OCI-LY3 (cell line): ENCODE results near the gene NR5A1.

Experiments
- H2AFZ ChIP-seq: fragments of 200-600, 300-600 bp; shearing (Covaris generic); 2 replicates; pipeline ENCODE4 v1.6.0; 2014; ENCODE audit warnings: antibody characterized with exemption, low read depth, low read length
- H3K27ac ChIP-seq: fragments of 200-600, 300-600 bp; sonication (generic); 2 replicates; pipeline ENCODE4 v1.5.1; 2014; ENCODE audit warnings: mild to moderate bottlenecking, low read length, moderate library complexity, mixed read lengths
- H3K27me3 ChIP-seq: fragments of 200-600, 300-600 bp; sonication (generic); 2 replicates; pipeline ENCODE4 v1.6.1; 2014; ENCODE audit warnings: low read depth, low read length, mixed read lengths
- H3K36me3 ChIP-seq: fragments of 200-600, 300-600 bp; sonication (generic); replicated peaks from 2 replicates; pipeline ENCODE3; 2014; ENCODE audit warnings: low read depth, low read length, mixed read lengths
- H3K4me1 ChIP-seq: fragments of 300-600, 200-600 bp; sonication (generic); 2 replicates; pipeline ENCODE4 v1.6.1; 2014; ENCODE audit warnings: low read length, mixed read lengths
- H3K4me2 ChIP-seq: fragments of 200-600, 300-600 bp; sonication (generic); 2 replicates; pipeline ENCODE4 v1.6.1; 2014; ENCODE audit warnings: low read length, mixed read lengths
- H3K4me3 ChIP-seq: fragments of 300-600, 200-600 bp; sonication (generic); 2 replicates; pipeline ENCODE4 v1.5.1; 2014; ENCODE audit warnings: antibody characterized with exemption, mild to moderate bottlenecking, low read length, moderate library complexity
- H3K79me2 ChIP-seq: fragments of 300-600, 200-600 bp; shearing (Covaris generic); 2 replicates; pipeline ENCODE4 v1.6.1; 2014; ENCODE audit warnings: mild to moderate bottlenecking, low read length, mixed read lengths
- H3K9ac ChIP-seq: fragments of 300-600, 200-600 bp; shearing (Covaris generic); 2 replicates; pipeline ENCODE4 v1.6.0; 2014; ENCODE audit warnings: mild to moderate bottlenecking, low read length, moderate library complexity
- H3K9me3 ChIP-seq: fragments of 200-600, 300-600 bp; shearing (Covaris generic); 2 replicates; pipeline ENCODE4 v1.6.1; 2014; ENCODE audit warnings: low read length, mixed read lengths; ENCODE audit not compliant: insufficient read depth
- H4K20me1 ChIP-seq: fragments of 200-600, 300-600 bp; sonication (generic); 2 replicates; pipeline ENCODE4 v1.6.1; 2016; ENCODE audit warnings: low read length, mixed read lengths; ENCODE audit not compliant: insufficient read depth
- CTCF ChIP-seq: fragments of 200-600, 300-600 bp; sonication (generic); IDR thresholded peaks from 2 replicates; pipeline ENCODE4 v1.5.1; 2014; ENCODE audit warnings: antibody characterized with exemption, low read length, low read depth
- EZH2phosphoT487 ChIP-seq: fragments of 200-600 bp; shearing (Covaris generic); IDR thresholded peaks from 2 replicates; pipeline ENCODE4 v1.6.1; 2018; ENCODE audit warnings: antibody characterized with exemption, mixed run types, low read depth

Gene NR5A1

DNA sequence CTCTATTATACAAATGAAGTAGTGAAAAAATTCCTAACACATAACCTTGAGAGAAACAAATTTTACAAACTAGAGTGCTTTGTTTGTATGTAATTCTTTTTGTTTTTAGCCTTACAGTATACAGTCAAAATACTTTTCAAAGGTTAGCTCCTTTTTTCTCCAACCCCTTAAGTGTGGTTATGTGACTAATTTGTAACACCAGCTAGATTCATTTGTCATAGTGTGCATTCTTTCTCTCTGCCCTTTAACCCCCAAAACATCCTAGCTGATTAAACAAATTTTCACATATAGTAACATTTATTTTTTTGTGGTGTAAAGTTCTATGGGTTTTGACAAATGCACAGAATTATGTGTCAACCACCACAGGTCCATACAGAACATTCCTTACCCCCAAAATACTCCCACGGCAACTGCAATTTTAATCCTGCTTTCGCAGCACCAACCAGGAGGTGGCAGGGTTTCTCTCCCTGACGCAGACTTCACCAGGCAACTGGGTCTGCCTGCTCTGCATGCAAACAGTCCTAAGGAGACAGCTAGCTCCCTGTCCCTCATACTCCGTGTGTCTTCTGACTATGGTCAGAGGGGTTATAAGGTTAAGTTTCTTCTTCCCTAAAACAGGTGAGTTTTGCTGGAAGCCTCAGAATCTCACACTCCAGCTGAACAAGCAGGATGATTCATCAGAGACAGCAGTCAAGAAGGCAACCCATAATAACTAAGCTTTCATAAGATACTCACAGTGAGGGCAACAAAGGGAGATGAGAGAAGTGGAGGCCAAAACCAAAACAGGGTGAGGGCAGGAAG is 44.5 kb upstream of the NR5A1 start:
- Histone ChIP-seq H3K4me1 (no peaks in the 10 kb centered on the region), H3K27me3 (no peaks in the 10 kb centered on the region), H4K20me1 (no peaks in the 10 kb centered on the region), H3K79me2 (0 out of 2 replicates have a peak, but pooled peaks cover under 1% of the 10 kb centered on the region), H3K9me3 (no peaks in the 10 kb centered on the region), H3K9ac (no peak overlapping the region), H3K36me3 (no peaks in the 10 kb centered on the region), H3K4me2 (no peak overlapping the region), H2AFZ (no peak overlapping the region), H3K4me3 (no peak overlapping the region), H3K27ac (no peak overlapping the region)
- TF ChIP-seq EZH2phosphoT487 = no peak
- peak; percentile 69 for TF ChIP-seq CTCF

- no peaks in the 10 kb centered on the region for H4K20me1 ChIP-seq
- no peaks in the 10 kb centered on the region for H3K36me3 ChIP-seq
- no peak overlapping the region for H3K4me2 ChIP-seq
- no peak overlapping the region for H3K4me3 ChIP-seq
- TF ChIP-seq EZH2phosphoT487 (no peak), CTCF (no peak)
- no peak overlapping the region for H2AFZ ChIP-seq
- H3K79me2 ChIP-seq = no peaks in the 10 kb centered on the region
- no peaks in the 10 kb centered on the region for H3K9me3 ChIP-seq
- no peak overlapping the region for H3K27ac ChIP-seq
- no peaks in the 10 kb centered on the region for H3K4me1 ChIP-seq
- H3K27me3 ChIP-seq = no peaks in the 10 kb centered on the region
- no peak overlapping the region for H3K9ac ChIP-seq
Measured at GRCh38 chr9:124550072-124550471, 42.9 kb upstream of the NR5A1 start.

- H3K9me3 ChIP-seq = no peaks in the 10 kb centered on the region
- H3K79me2 ChIP-seq = no peaks in the 10 kb centered on the region
- H3K4me2 ChIP-seq = no peak overlapping the region
- no peak overlapping the region for H3K9ac ChIP-seq
- H4K20me1 ChIP-seq = 0 out of 2 replicates have a peak, but pooled peaks cover under 1% of the 10 kb centered on the region
- no peak overlapping the region for H2AFZ ChIP-seq
- H3K27me3 ChIP-seq = no peaks in the 10 kb centered on the region
- H3K36me3 ChIP-seq = no peaks in the 10 kb centered on the region
- H3K4me1 ChIP-seq = peaks cover 2% of the 10 kb centered on the region
- H3K4me3 ChIP-seq = no peak overlapping the region
- TF ChIP-seq EZH2phosphoT487 (no peak), CTCF (no peak)
- H3K27ac ChIP-seq = no peak overlapping the region
Measured at GRCh38 chr9:124549016-124549415, 41.8 kb upstream of the NR5A1 start.

DNA sequence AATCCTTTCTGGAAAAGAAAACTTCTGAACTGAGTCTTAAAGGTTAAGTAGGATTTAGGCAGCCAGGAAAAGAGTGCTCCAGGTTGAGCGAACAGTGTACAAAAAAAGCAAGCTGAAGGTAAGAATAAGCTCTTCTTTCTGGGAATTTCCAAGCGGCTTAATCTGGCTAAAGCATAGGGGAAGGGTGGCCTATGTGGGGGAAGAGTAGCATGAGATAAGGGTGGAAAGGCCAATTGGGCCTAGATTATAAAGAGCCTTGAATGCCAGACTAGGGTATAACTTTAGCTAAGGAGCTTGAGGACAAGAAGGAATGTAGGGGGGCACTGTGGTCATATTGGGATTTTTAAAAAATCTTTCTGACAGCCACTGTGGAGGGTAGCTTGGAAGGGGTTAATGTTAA is 37.3 kb upstream of the NR5A1 start:
- Histone ChIP-seq H3K9ac (no peak overlapping the region), H3K27ac (no peak overlapping the region), H3K9me3 (no peaks in the 10 kb centered on the region), H2AFZ (no peak overlapping the region), H3K79me2 (no peaks in the 10 kb centered on the region), H4K20me1 (0 out of 2 replicates have a peak, but pooled peaks cover 6% of the 10 kb centered on the region), H3K36me3 (peaks cover 3% of the 10 kb centered on the region), H3K4me1 (peaks cover 11% of the 10 kb centered on the region), H3K4me3 (no peak overlapping the region), H3K4me2 (no peak overlapping the region), H3K27me3 (no peaks in the 10 kb centered on the region)
- TF ChIP-seq EZH2phosphoT487 = no peak
- TF ChIP-seq CTCF = no peak
